ENCODE data around the gene DCANP1.

The DCANP1 gene

GRCh38 chr5:135402031-135402430 lies 45.1 kb downstream of the DCANP1 start:
- Histone ChIP-seq H3K27me3 (ENCODE audit: insufficient read depth, low read length) (no peaks in the 10 kb centered on the region), H3K79me2 (ENCODE audit: control insufficient read depth, insufficient read depth, low read length, unreplicated experiment) (peaks cover 19% of the 10 kb centered on the region), H2AFZ (ENCODE audit: low read length, unreplicated experiment) (no peak overlapping the region), H3K4me1 (ENCODE audit: control insufficient read depth, insufficient read depth, low read length, unreplicated experiment) (peaks cover 16% of the 10 kb centered on the region), H3K36me3 (ENCODE audit: insufficient read depth, low read length) (no peaks in the 10 kb centered on the region), H3K27ac (ENCODE audit: low read depth, low read length) (no peak overlapping the region), H3K4me3 (ENCODE audit: low read depth, low read length) (no peak overlapping the region)

- Histone ChIP-seq H2AFZ (ENCODE audit: low read length, unreplicated experiment) (no peak overlapping the region), H3K27ac (ENCODE audit: low read depth, low read length) (no peak overlapping the region), H3K27me3 (ENCODE audit: insufficient read depth, low read length) (no peaks in the 10 kb centered on the region), H3K4me3 (ENCODE audit: low read depth, low read length) (no peak overlapping the region), H3K79me2 (ENCODE audit: control insufficient read depth, insufficient read depth, low read length, unreplicated experiment) (peaks cover 31% of the 10 kb centered on the region), H3K4me1 (ENCODE audit: control insufficient read depth, insufficient read depth, low read length, unreplicated experiment) (peaks cover 22% of the 10 kb centered on the region), H3K36me3 (ENCODE audit: insufficient read depth, low read length) (no peaks in the 10 kb centered on the region)
Observed at GRCh38 chr5:135400866-135401265, 46.3 kb downstream of the DCANP1 start.

GRCh38 chr5:135399794-135400542 lies 47.2 kb downstream of the DCANP1 start:
- peaks cover 25% of the 10 kb centered on the region for H3K4me1 ChIP-seq (ENCODE audit: control insufficient read depth, insufficient read depth, low read length, unreplicated experiment)
- no peaks in the 10 kb centered on the region for H3K36me3 ChIP-seq (ENCODE audit: insufficient read depth, low read length)
- H3K79me2 ChIP-seq (ENCODE audit: control insufficient read depth, insufficient read depth, low read length, unreplicated experiment), result peaks cover 40% of the 10 kb centered on the region
- H2AFZ ChIP-seq (ENCODE audit: low read length, unreplicated experiment), result peak overlapping the region; percentile 82
- no peaks in the 10 kb centered on the region for H3K27me3 ChIP-seq (ENCODE audit: insufficient read depth, low read length)
- H3K27ac ChIP-seq (ENCODE audit: low read depth, low read length), result peak overlapping the region; percentile 70; the same call in 1 of the 2 replicates
- peak overlapping the region; percentile 95 for H3K4me3 ChIP-seq (ENCODE audit: low read depth, low read length)

GRCh38 chr5:135398855-135399793 lies 48.0 kb downstream of the DCANP1 start, which contains the start of gene MACROH2A1:
MACROH2A1 (minus strand) TSS chr5:135399231; CDS start chr5:135389093, 10,138 bp downstream.
- Histone ChIP-seq H3K4me3 (ENCODE audit: low read depth, low read length) (peak within 1 kb of the TSS; percentile 95), H2AFZ (ENCODE audit: low read length, unreplicated experiment) (peak within 1 kb of the TSS; percentile 82), H3K27ac (ENCODE audit: low read depth, low read length) (peak within 1 kb of the TSS; percentile 70), H3K79me2 (ENCODE audit: control insufficient read depth, insufficient read depth, low read length, unreplicated experiment) (peaks cover 48% of the 10 kb centered on the region), H3K4me1 (ENCODE audit: control insufficient read depth, insufficient read depth, low read length, unreplicated experiment) (peaks cover 33% of the 10 kb centered on the region), H3K27me3 (ENCODE audit: insufficient read depth, low read length) (no peaks in the 10 kb centered on the region), H3K36me3 (ENCODE audit: insufficient read depth, low read length) (no peaks in the 10 kb centered on the region)

- peaks cover 56% of the 10 kb centered on the region for H3K79me2 ChIP-seq (ENCODE audit: control insufficient read depth, insufficient read depth, low read length, unreplicated experiment)
Observed at GRCh38 chr5:135398160-135398854, 48.8 kb downstream of the DCANP1 start.

GRCh38 chr5:135397084-135397483 lies 50.1 kb downstream of the DCANP1 start:
- H3K4me1 ChIP-seq (ENCODE audit: control insufficient read depth, insufficient read depth, low read length, unreplicated experiment), result peaks cover 52% of the 10 kb centered on the region
- H3K27me3 ChIP-seq (ENCODE audit: insufficient read depth, low read length), result no peaks in the 10 kb centered on the region
- peak overlapping the region; percentile 95 for H3K4me3 ChIP-seq (ENCODE audit: low read depth, low read length)
- peaks cover 69% of the 10 kb centered on the region for H3K79me2 ChIP-seq (ENCODE audit: control insufficient read depth, insufficient read depth, low read length, unreplicated experiment)
- H3K27ac ChIP-seq (ENCODE audit: low read depth, low read length), result no peak overlapping the region
- no peak overlapping the region for H2AFZ ChIP-seq (ENCODE audit: low read length, unreplicated experiment)
- H3K36me3 ChIP-seq (ENCODE audit: insufficient read depth, low read length), result no peaks in the 10 kb centered on the region

More at GRCh38 chr5:135398160-135398854, 48.8 kb downstream of the DCANP1 start:
- Histone ChIP-seq H3K27me3 (ENCODE audit: insufficient read depth, low read length) (no peaks in the 10 kb centered on the region), H3K4me1 (ENCODE audit: control insufficient read depth, insufficient read depth, low read length, unreplicated experiment) (peaks cover 40% of the 10 kb centered on the region), H3K27ac (ENCODE audit: low read depth, low read length) (peak overlapping the region; percentile 70), H3K36me3 (ENCODE audit: insufficient read depth, low read length) (no peaks in the 10 kb centered on the region), H3K4me3 (ENCODE audit: low read depth, low read length) (peak overlapping the region; percentile 95), H2AFZ (ENCODE audit: low read length, unreplicated experiment) (peak overlapping the region; percentile 49)

GRCh38 chr5:135396459-135397055 lies 50.6 kb downstream of the DCANP1 start:
- Histone ChIP-seq H3K79me2 (ENCODE audit: control insufficient read depth, insufficient read depth, low read length, unreplicated experiment) (peaks cover 74% of the 10 kb centered on the region), H3K27me3 (ENCODE audit: insufficient read depth, low read length) (no peaks in the 10 kb centered on the region), H3K4me1 (ENCODE audit: control insufficient read depth, insufficient read depth, low read length, unreplicated experiment) (peaks cover 57% of the 10 kb centered on the region), H3K27ac (ENCODE audit: low read depth, low read length) (no peak overlapping the region), H2AFZ (ENCODE audit: low read length, unreplicated experiment) (no peak overlapping the region), H3K36me3 (ENCODE audit: insufficient read depth, low read length) (no peaks in the 10 kb centered on the region), H3K4me3 (ENCODE audit: low read depth, low read length) (peak overlapping the region; percentile 95; the same call in 1 of the 2 replicates)

- no peaks in the 10 kb centered on the region for H3K27me3 ChIP-seq (ENCODE audit: insufficient read depth, low read length)
- no peaks in the 10 kb centered on the region for H3K36me3 ChIP-seq (ENCODE audit: insufficient read depth, low read length)
- H2AFZ ChIP-seq (ENCODE audit: low read length, unreplicated experiment), result no peak overlapping the region
- no peak overlapping the region for H3K4me3 ChIP-seq (ENCODE audit: low read depth, low read length)
- peaks cover 81% of the 10 kb centered on the region for H3K79me2 ChIP-seq (ENCODE audit: control insufficient read depth, insufficient read depth, low read length, unreplicated experiment)
- H3K27ac ChIP-seq (ENCODE audit: low read depth, low read length), result no peak overlapping the region
- peaks cover 64% of the 10 kb centered on the region for H3K4me1 ChIP-seq (ENCODE audit: control insufficient read depth, insufficient read depth, low read length, unreplicated experiment)
Observed at GRCh38 chr5:135395866-135396265, 51.3 kb downstream of the DCANP1 start.

- H2AFZ ChIP-seq (ENCODE audit: low read length, unreplicated experiment), result no peak overlapping the region
- no peaks in the 10 kb centered on the region for H3K36me3 ChIP-seq (ENCODE audit: insufficient read depth, low read length)
- peaks cover 85% of the 10 kb centered on the region for H3K79me2 ChIP-seq (ENCODE audit: control insufficient read depth, insufficient read depth, low read length, unreplicated experiment)
- H3K4me3 ChIP-seq (ENCODE audit: low read depth, low read length), result no peak overlapping the region
- peaks cover 65% of the 10 kb centered on the region for H3K4me1 ChIP-seq (ENCODE audit: control insufficient read depth, insufficient read depth, low read length, unreplicated experiment)
- H3K27ac ChIP-seq (ENCODE audit: low read depth, low read length), result no peak overlapping the region
- H3K27me3 ChIP-seq (ENCODE audit: insufficient read depth, low read length), result no peaks in the 10 kb centered on the region
Observed at GRCh38 chr5:135395451-135395850, 51.7 kb downstream of the DCANP1 start.

Data from ACC112 (cell line).